HG02678 (cell line): Measurements from ENCODE around the gene ACSL6.

Experiments used
- ATAC-seq: cut with Tn5 transposase; IDR thresholded peaks from one replicate; pipeline ENCODE4 v1.9.1; 2021; ENCODE audit warnings: mild to moderate bottlenecking, moderate library complexity; ENCODE audit not compliant: unreplicated experiment

ACSL6 gene

DNA sequence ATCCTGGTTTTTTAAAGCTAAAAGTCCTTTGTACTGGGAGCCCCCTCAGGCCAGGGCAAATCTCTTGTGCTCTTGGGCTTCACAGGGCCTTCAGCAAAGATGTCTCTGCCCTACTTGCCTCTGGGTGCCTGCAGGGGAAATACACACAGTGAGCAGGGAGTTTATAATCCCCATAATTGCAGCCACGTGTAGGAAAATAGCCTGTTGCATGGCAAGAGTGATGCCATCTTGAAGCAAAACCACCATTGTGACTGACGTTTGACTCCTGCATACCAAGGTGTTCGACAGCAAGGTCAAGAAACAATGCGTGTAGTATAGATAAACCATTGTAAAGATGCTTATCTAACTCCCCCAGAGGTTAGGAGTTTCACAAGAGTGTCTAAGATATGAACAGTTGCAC lies 37.6 kb upstream of the ACSL6 start:
- no peak for ATAC-seq

DNA sequence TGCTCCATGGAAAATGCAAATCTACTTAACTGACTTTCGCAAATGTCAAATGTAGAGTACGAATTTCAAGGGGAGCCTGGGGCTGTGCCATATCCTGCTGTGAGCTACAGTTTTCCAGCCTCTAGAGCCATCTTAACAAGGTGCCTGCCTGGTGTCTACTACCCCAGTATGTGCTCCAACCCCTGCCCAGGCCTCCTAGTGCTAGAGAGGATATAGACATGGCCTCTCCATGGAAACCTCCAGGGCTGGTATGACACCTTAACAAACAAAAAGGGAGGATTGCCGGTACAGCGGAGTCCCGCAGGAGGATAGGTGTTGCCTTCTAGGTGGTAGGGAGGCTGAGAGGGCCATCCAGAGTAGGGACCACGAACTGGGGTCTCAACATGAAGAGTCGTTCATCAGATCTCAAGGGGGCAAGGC lies 35.4 kb upstream of the ACSL6 start:
- no peak for ATAC-seq

DNA sequence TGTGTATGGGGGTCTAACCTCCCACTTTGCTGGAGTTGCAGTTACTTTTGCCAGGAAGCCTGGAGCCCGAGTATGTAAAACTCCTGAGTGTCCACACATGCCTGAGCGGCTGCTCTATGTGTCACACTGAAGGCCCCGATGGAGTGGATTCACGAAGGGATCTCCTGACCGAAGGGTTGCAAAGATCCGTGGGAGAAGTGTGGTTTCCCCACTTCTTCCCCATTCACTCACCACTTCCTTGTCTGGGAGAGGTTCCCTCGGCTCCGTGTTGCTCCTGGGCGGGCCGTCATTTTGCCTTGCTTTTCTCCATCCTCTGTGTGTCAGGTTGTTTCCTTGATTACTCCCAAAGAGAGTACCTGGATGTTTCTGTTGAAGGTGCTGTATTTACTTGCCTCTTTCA lies 32.7 kb upstream of the ACSL6 start:
- ATAC-seq: no peak

DNA sequence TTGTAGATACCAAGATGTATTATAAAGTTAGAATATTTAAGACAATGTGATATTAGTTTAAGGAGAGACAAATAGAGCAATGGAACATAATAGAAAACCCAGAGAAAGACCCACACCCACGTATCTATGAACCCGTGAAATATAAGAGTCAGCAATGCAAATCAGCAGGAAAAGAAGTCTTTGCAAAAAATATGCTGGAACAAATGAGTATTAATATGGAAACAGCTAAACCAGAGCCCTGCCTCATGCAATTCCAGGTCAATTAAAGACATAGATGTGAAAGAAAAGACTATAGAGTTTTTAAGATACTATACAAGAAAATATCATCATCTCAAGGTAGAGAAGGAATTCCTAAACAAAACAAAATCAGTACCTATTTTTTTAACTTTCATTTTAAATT lies 25.9 kb upstream of the ACSL6 start:
- no peak for ATAC-seq

DNA sequence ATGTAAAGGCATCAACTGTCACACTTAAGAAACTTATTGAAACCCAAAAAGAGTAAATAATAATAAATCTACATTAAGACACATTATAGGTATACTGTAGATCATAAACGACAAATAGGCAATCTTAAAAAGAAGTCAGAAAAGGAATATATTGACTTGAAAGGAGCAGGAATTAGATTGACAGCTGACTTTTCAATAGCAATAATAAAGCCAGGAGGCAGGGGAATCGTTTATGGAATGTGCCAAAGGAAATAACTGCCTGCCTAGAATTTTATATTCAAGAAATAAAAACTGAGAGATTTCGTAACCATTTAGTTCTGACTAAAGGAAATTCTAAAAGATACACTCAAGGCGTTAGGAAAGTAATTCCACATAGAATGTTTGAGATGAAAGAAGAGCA lies 21.7 kb upstream of the ACSL6 start:
- no peak for ATAC-seq

DNA sequence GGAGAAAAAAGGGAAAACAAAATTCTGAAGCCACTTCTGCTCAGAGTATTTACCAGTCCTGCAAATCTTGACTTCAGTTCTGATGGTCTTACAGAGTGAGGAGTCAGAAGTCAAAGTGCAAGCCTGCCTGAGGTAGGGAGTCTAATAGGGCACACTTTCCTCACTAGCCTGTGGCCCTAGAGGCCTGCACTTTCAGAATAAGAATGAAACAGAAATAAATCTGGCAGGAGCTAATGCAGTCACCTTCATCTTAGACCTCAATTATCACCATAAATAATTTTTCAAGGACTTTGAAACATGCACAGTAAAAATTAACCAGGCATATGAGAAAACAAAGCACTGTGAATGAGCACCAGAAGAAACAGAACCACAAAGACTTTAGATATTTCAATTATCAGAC lies 20.7 kb upstream of the ACSL6 start:
- no peak for ATAC-seq

DNA sequence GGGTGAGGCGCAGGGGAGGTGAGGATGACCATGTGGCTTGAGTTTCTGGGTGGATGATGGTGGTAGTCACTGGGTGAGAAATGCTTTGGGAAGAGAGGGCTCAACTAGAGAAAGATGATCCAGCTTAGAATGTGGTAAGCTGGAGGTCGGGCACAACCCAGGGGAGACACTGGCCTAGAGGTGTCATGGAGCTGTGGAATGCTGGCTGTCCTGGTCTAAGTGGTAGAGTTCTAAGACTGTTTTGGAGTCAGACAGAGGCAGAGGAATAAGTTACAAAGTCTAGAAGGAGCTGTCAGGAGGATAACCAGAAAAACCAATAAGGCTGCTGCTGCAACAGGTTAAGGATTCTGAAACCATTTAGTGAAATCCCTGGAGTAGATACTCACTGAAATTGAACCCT lies 19.2 kb upstream of the ACSL6 start:
- no peak for ATAC-seq

DNA sequence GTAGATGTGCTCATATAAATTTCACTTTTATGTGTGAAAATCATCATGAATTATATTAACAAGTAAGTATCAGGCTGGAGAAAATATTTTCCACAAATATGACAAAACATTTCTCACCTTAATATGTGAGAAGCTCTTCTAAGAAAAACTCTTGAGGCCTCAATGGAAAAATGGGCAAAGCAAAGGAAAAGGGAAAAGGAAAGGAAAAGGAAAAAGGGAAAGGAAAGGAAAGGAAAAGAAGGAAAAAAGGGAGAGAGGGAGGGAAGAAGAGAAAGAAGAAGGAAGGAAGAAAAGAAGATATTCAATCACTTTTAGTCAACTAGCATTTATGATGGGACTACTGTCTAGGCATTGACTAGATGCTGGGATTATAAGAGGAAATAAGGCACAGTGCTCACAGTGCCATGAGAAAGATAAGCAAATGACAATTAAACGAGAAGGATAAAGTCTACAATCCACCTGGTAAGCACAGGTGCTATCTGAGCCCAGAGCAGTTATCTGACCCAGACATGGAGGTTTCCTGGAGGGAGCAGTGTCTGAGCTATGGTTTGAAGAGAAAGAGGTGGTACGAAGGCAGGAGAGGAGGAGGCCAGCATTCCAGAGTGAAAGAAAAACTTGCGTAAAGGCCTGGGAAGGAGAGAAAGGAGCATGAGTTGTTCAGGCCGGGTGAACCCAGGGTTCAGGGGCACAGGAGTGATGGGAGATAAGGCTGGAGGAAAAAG lies 18.3 kb upstream of the ACSL6 start:
- no peak for ATAC-seq

DNA sequence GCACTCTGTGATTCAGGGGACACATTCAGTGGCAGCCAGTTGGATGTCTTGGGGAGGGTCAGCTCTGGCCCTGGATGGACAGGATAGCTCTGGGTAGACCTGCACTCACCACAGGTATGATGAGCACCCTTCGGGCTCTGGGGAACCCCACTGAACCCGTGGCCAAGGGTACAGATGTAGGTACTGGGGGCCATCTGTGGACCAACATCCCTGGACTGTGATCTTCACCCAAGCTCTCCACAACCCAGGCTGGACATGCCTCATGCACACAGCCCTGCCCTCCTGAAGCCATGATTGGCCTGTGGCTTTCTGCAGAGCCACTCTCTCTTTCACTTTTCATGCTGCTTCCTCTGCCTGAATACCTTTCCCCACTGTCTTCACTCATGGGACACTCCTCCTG lies 15.6 kb upstream of the ACSL6 start:
- ATAC-seq: peak; percentile 41

DNA sequence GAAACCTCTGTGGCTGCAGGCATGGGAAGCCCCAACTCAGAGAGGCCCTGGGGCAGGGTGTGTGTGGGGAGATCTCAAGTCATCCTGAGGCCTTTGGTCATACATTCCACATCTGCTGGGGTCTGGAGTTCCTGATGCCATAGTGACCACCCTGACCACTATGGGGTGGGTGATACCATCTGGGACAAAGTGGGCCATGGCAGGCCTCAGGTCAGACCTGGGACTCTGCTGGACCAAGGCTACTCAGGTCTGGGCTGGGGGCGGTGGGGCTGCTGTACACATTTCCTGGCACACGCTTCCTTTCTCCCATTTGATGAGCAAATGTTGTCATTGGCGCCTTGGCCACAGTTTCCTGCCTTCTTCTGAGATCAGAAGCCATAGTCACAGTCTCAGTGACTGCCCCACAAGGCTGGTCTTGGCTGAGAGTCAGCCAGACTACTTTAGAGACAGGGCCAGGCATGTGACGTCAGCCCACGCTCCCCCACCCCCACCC lies 15.1 kb upstream of the ACSL6 start:
- no peak for ATAC-seq

DNA sequence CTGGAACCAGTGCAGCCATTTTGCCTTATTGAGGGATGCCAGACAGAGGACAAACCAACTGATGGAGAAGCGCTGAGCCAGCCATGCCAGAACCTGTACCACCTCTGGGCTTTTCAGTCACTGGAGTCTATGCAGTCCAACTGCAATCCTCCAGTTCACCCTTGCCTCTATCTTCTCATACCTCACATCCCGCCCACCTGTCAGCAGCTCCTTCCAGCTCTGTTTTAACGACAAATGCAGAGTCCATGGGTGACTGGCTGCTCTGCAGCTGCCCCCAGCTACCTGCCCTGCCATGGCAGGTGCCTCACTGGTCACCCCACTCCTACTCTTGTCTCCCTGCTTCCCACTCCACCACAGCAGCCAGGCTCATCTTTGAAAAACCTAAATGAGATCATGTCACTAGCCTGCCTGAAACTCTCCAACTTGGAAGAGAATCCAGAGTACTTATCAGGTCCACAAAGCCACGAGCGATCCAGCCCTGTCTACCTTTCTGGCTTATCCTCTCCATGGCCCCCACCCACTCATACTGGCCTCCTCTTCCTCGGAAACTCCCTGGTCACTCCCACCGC lies 14.0 kb upstream of the ACSL6 start:
- ATAC-seq: no peak

DNA sequence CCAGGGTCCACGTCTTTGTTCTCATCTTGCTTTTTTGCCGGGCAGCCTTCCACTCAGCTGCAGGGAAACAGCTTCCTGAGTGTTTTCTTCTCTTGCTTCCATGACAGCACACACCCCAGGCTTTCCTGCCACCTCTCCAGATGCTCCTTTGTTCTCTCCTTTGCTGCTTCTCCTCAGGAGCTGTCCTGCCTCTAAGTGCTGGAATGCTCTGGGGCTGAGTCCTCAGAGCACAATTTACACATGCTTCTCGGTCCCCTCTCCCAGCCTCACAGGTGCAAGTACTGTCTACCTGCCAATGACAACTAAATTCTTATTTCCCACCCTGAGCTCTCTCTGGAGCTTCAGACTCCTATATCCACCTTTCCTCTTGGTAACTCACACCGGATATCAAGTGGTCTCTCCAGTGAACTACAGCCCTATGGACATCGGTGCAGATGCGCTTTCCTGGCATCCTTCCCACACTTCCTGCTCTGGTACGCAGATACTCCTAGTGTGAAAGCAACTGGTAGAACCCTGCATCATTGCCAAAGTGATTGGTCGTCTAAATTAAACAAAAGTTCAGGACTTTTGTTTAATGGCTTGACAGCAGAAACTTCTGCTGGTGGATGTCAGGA lies 13.4 kb upstream of the ACSL6 start:
- no peak for ATAC-seq

DNA sequence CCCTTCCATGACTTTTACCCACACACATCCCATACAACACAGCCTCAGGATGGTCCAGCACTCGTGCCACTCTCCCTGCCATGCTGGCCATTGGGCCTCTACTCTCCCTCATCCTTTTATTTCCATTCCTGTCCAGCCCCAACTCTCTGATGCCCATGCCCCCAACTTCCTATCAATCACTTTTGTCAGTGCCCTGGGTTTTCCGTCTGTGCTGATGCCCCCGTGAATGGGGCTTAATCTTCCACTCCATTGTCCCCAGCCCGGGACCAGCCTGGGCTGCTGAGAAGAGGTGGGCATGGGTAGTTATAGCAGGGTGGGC lies 12.6 kb upstream of the ACSL6 start:
- no peak for ATAC-seq

DNA sequence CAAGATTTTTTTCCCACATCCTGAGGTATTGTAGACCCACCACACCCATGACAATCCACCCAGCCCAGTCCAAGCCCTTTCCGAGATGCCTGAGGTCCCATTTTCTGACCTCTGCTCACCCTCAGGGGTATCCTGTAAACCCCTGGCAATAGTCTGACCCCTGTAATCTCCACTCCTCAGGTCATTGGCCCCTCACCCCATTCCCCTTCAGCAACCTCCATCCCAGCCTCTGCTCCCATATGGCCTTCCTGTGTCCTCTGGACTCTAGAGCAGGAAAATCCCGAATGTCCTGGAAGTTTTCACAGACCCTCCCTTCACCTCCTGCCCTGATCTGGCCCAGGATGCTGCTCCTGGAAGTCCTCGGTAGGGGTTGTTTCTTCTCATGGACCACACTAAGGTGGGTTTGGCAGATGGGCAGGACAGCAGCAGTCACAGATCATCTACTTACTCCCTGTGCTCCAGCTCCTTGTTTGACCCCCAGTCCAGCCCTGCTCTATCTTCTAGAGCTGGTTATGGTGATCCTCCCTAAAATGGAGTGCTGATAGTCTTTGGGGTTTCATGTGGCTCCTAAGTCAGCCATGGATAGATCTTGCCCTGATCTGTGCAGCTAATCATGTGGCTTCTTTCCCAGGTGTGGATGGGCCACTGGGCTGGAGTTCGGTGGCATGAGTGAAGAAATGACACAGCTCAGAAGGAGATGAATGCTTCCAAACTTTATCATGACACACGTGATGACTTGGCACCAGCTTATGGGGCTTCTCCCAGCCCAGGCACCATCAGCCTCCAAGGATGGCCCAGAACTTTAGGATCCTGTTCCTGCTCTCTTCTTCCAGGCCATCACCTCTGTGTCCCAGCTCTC lies 12.0 kb upstream of the ACSL6 start:
- no peak for ATAC-seq

DNA sequence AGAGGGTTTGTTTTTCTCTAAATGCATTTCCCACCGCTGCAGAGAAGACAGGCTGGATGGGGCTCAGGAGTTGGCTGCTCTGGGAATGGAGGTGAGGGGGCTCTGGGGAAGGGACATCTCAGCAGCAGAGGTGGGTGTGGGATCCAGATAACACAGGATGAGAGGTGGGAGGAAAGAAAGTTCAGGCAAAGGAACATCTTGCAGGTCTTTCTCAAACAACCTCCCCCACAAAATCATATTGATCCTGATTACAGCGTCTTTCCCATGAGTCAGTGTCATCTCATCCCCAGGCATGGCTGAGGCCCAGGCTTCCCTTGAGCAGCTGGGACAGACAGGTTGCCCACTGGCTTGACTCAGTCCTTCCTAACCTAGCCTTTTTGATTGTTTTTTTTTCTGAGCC lies 11.3 kb upstream of the ACSL6 start:
- no peak for ATAC-seq

DNA sequence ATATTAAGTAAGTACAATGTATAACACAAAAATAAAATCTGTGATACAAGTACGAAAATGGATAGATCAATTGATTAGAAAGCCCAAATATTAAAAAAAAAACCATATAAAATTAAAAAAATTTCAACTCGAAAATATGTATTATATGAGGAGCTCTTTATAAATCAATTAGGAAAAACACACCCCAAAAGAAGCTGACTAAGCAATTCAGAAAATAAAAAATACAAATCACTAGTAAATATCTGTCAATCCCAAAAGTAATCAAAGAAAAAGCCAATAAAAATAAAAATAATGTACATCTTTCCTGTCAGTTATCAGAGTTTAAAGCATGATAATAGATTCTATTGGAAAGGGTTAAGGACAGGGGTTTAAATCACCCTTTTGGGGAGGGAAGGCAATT lies 10.2 kb upstream of the ACSL6 start:
- ATAC-seq: no peak

DNA sequence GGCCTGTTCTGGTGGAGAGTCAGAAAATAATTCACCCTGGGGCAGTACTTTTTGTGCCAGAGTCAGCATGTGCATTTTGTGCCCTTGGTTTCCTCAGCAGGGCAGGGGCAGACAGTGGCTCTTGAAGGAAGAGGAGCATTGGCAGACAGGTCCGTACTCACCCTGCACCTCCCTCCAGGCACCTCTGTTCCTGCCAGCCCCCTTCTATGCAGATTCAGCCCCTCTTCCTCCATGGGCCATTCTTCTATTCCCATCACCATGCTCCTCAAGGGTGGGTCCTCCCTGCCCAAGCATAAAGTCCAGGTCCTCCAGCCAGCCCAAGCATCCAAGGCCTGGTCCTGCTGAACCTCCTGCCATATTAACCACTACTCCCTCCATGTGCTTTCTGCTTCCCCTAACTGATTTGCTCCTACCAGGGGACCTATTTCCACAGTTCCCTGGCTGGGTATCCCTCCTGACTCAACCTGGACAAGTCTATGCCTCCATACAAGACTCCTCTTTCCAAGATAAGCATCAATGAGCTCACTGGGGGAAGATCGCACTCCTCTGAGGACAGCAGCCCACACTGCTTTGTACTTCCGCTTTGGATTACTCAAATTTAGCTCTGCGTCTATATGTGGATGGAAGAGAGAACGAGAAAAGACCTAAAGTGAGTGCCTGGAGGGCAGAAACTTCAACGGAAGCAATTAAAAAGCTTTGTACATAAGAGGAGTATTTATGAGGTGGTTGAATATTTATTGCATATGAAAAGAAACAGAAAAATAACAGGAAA lies 9.3 kb upstream of the ACSL6 start:
- ATAC-seq: peak; percentile 9

DNA sequence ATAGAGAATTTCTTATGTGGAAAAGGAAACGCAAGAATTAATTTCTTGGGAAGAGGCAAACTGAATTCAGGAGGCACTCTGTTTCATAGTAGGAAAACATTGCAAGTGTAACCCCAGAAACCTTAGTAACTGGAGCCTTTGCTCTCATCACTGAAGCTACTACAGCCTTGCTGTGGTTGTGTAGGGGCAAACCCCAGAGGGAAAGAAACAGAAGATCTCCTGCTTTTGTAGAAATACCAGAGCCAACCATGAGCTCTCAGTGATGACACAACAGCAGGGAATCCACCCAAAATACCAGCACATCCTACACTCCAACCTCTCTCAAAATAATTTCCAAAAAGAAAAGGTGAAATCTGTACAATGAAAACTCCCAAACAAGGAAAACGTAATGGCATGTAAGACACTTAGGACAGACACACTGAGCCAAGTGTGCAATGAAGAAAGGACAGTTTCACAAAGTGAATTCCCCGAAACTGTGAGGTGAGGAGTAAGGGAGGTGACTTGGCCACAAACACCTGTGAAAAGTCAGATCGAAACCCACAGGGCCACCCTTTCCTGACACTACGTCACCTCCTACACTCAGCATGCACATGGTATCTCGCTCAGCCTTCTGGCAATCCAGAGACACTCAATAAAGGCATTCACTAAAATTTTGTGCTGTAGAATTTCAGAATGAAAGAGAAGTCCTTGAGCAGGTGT lies 8.5 kb upstream of the ACSL6 start:
- peak; percentile 99 for ATAC-seq

DNA sequence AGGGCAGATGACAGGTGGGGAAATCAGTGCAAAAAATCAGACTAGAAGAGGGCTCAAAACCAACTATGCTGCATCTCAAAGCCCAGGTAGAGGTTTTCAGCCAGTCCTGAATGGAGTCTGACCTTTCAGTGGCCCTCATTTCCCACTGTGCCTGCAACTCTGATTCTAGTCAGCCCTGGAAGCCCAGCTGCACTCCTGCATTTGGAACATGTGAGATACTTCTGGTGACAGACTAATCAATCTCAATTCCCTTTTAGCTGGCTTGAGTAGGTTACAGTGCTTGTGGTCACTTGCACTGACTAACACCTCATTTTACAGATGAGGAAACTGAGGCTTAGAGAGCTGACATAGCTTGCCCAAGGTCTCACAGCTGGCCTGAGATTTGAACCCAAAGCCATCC lies 7.9 kb upstream of the ACSL6 start:
- ATAC-seq: no peak
